H1 (cell line): ENCODE results near the gene CFD. TPM values are rescaled to one million over a fixed set of nuclear protein-coding genes. Genes with fewer than 3 reads are reported as not detected.

Experiments used
- CTCF ChIA-PET: fragments of 300-600 bp; sonication (Branson Sonifier 250); formaldehyde crosslinking; loops from one replicate; lab custom pipeline; 2021; ENCODE audit not compliant: partially characterized antibody; lab: Charles Lee
- POLR2A ChIA-PET: fragments of 300-600 bp; sonication (Branson Sonifier 250); formaldehyde crosslinking; loops from one replicate; lab custom pipeline; 2021; ENCODE audit warnings: inconsistent platforms; ENCODE audit not compliant: partially characterized antibody; lab: Charles Lee
- DNase-seq, 2 experiments: peaks; one replicate each; pipeline versions ENCODE4 v3.0.0 to v3.0.0-alpha.2; 2010 to 2022; ENCODE audit warnings: low spot score in 2 of 2, low read depth in 1 of 2, mixed read lengths in 1 of 2
- FAIRE-seq: peaks from 2 replicates; lab custom pipeline; 2011; peaks lifted over from hg19 to GRCh38; lab: Jason Lieb, UNC
- H2AFZ ChIP-seq: 2 replicates; pipeline ENCODE4 v1.8.1; 2012; ENCODE audit warnings: low read length, inconsistent platforms
- H2AK5ac ChIP-seq: 2 replicates; pipeline ENCODE4 v1.6.1; 2013; ENCODE audit warnings: low read depth, low read length
- H2BK120ac ChIP-seq: replicated peaks from 2 replicates; pipeline ENCODE3; 2013; ENCODE audit warnings: low read depth, low read length, inconsistent platforms
- H2BK12ac ChIP-seq: 2 replicates; pipeline ENCODE4 v1.6.1; 2013; ENCODE audit warnings: low read depth, low read length
- H2BK15ac ChIP-seq: 2 replicates; pipeline ENCODE4 v1.6.1; 2013; ENCODE audit warnings: low read length
- H2BK20ac ChIP-seq: 2 replicates; pipeline ENCODE4 v1.6.1; 2013; ENCODE audit warnings: low read length
- H2BK5ac ChIP-seq: 2 replicates; pipeline ENCODE4 v1.6.1; 2013; ENCODE audit warnings: low read depth, low read length
- H3K14ac ChIP-seq: 2 replicates; pipeline ENCODE4 v1.6.1; 2013; ENCODE audit warnings: inconsistent platforms; ENCODE audit not compliant: insufficient read length
- H3K18ac ChIP-seq: 2 replicates; pipeline ENCODE4 v1.6.1; 2013; ENCODE audit warnings: low read length; ENCODE audit errors: extremely low read depth
- H3K23ac ChIP-seq: 2 replicates; pipeline ENCODE4 v1.6.1; 2013; ENCODE audit warnings: inconsistent platforms; ENCODE audit not compliant: insufficient read length
- H3K23me2 ChIP-seq: 2 replicates; pipeline ENCODE4 v1.6.1; 2013; ENCODE audit warnings: low read depth, low read length
- H3K27ac ChIP-seq: 2 replicates; pipeline ENCODE4 v1.6.1; 2011; ENCODE audit warnings: low read depth, low read length, inconsistent platforms
- H3K27me3 ChIP-seq, 4 experiments: replicated peaks in 1 of 4; 1 replicate in 1 of 4; 2 replicates in 3 of 4; pipeline versions ENCODE4 v1.6.1 to v1.8.1; 2011 to 2013; ENCODE audit warnings: low read length in 3 of 4, mild to moderate bottlenecking in 3 of 4, inconsistent platforms in 2 of 4, mixed read lengths in 2 of 4, moderate library complexity in 1 of 4; ENCODE audit not compliant: control insufficient read depth in 3 of 4, insufficient read depth in 3 of 4; ENCODE audit errors: extremely low read depth in 1 of 4
- H3K36me3 ChIP-seq, 4 experiments: 2 replicates each; pipeline versions ENCODE4 v1.6.1 to v1.8.1; 2011 to 2013; ENCODE audit warnings: mild to moderate bottlenecking in 4 of 4, low read length in 3 of 4, moderate library complexity in 2 of 4, control low read depth in 1 of 4, inconsistent platforms in 1 of 4; ENCODE audit not compliant: insufficient read depth in 4 of 4, control insufficient read depth in 2 of 4
- H3K4ac ChIP-seq: replicated peaks from 2 replicates; pipeline ENCODE3; 2013; ENCODE audit warnings: low read length, low read depth, mixed read lengths, inconsistent platforms; ENCODE audit not compliant: insufficient read length
- H3K4me1 ChIP-seq, 4 experiments: replicated peaks in 1 of 4; 1 replicate in 1 of 4; 2 replicates in 3 of 4; pipeline versions ENCODE4 v1.6.1 to v1.8.1; 2011 to 2013; ENCODE audit warnings: low read length in 3 of 4, inconsistent platforms in 2 of 4, mixed read lengths in 1 of 4; ENCODE audit not compliant: insufficient read depth in 4 of 4, control insufficient read depth in 3 of 4
- H3K4me2 ChIP-seq, 2 experiments: 2 replicates each; pipeline versions ENCODE4 v1.6.1 to v1.8.1; 2011 to 2013; ENCODE audit warnings: low read depth in 2 of 2, low read length in 2 of 2, control low read depth in 1 of 2, inconsistent platforms in 1 of 2, mild to moderate bottlenecking in 1 of 2; ENCODE audit not compliant: insufficient read depth in 1 of 2
- H3K4me3 ChIP-seq, 4 experiments: fragments of 200-600, 300-600 bp in 1 of 4; sonication (generic), shearing (Covaris generic), sonication (Bioruptor Twin) in 1 of 4; 2 replicates each; pipeline versions ENCODE4 v1.5.1 to v1.8.1; 2011 to 2016; ENCODE audit warnings: low read length in 4 of 4, low read depth in 3 of 4, control low read depth in 2 of 4, inconsistent platforms in 2 of 4, mild to moderate bottlenecking in 2 of 4, mixed read lengths in 1 of 4, moderate library complexity in 1 of 4; ENCODE audit not compliant: insufficient read depth in 2 of 4; ENCODE audit errors: extremely low read depth in 1 of 4
- H3K56ac ChIP-seq: replicated peaks from 2 replicates; pipeline ENCODE3; 2013; ENCODE audit warnings: low read depth, mild to moderate bottlenecking, mixed read lengths, low read length, inconsistent platforms; ENCODE audit not compliant: insufficient read length
- H3K79me1 ChIP-seq: 2 replicates; pipeline ENCODE4 v1.6.1; 2013; ENCODE audit warnings: low read depth, low read length, control low read depth
- H3K79me2 ChIP-seq, 2 experiments: 2 replicates each; pipeline versions ENCODE4 v1.6.1 to v1.8.1; 2012 to 2013; ENCODE audit warnings: low read length in 2 of 2, mild to moderate bottlenecking in 2 of 2, inconsistent platforms in 1 of 2; ENCODE audit not compliant: insufficient read depth in 2 of 2, control insufficient read depth in 1 of 2
- H3K9ac ChIP-seq, 4 experiments: replicated peaks in 1 of 4; 1 replicate in 1 of 4; 2 replicates in 3 of 4; pipeline versions ENCODE4 v1.6.1 to v1.8.1; 2011 to 2013; ENCODE audit warnings: low read depth in 3 of 4, low read length in 3 of 4, control low read depth in 2 of 4, mild to moderate bottlenecking in 2 of 4, moderate library complexity in 2 of 4, inconsistent platforms in 1 of 4; ENCODE audit errors: extremely low read depth in 1 of 4
- H3K9me3 ChIP-seq, 2 experiments: 2 replicates each; pipeline versions ENCODE4 v1.6.1 to v1.8.1; 2012 to 2013; ENCODE audit warnings: mild to moderate bottlenecking in 2 of 2, moderate library complexity in 2 of 2, control low read depth in 1 of 2, inconsistent platforms in 1 of 2, low read depth in 1 of 2, low read length in 1 of 2, mixed read lengths in 1 of 2; ENCODE audit not compliant: insufficient read depth in 2 of 2
- H4K20me1 ChIP-seq, 2 experiments: replicated peaks in 1 of 2; 2 replicates each; pipeline versions ENCODE3 to v1.8.1; 2011 to 2013; ENCODE audit warnings: inconsistent platforms in 2 of 2, low read length in 2 of 2, mild to moderate bottlenecking in 1 of 2; ENCODE audit not compliant: insufficient read depth in 2 of 2, control insufficient read depth in 1 of 2
- H4K5ac ChIP-seq: 2 replicates; pipeline ENCODE4 v1.6.1; 2013; ENCODE audit warnings: low read length, low read depth, mixed read lengths, inconsistent platforms; ENCODE audit not compliant: insufficient read length
- H4K8ac ChIP-seq: 2 replicates; pipeline ENCODE4 v1.8.0; 2013; ENCODE audit warnings: mild to moderate bottlenecking, moderate library complexity, low read length, inconsistent platforms; ENCODE audit not compliant: insufficient read depth; ENCODE audit errors: extremely low read depth
- H4K91ac ChIP-seq: replicated peaks from 2 replicates; pipeline ENCODE3; 2013; ENCODE audit warnings: low read length, mixed read lengths, inconsistent platforms; ENCODE audit not compliant: insufficient read length
- BCL11A ChIP-seq, 2 experiments: IDR thresholded peaks; one replicate each; pipeline ENCODE4 v1.6.1; 2011; ENCODE audit warnings: low read depth in 2 of 2, low read length in 2 of 2, mild to moderate bottlenecking in 2 of 2
- CBX8 ChIP-seq: fragments of 300-800, 300-1000 bp; sonication (generic); IDR thresholded peaks from 2 replicates; pipeline ENCODE4 v1.7.1; 2016; ENCODE audit warnings: low read depth, low read length, borderline replicate concordance
- CEBPB ChIP-seq: IDR thresholded peaks from 2 replicates; pipeline ENCODE4 v1.6.1; 2012; ENCODE audit warnings: low read depth, low read length
- CHD1 ChIP-seq: IDR thresholded peaks from 2 replicates; pipeline ENCODE4 v1.6.1; 2012; ENCODE audit warnings: low read depth, low read length, improper control_type of control experiment
- CREB1 ChIP-seq: IDR thresholded peaks from 2 replicates; pipeline ENCODE4 v1.6.1; 2012; ENCODE audit warnings: inconsistent platforms
- KDM5A ChIP-seq: fragments of 200-600 bp; IDR thresholded peaks from 2 replicates; pipeline ENCODE4 v1.7.1; 2012; ENCODE audit warnings: mild to moderate bottlenecking, low read length, inconsistent platforms, mixed read lengths
- PHF8 ChIP-seq: fragments of 200-600 bp; sonication (generic); conservative IDR thresholded peaks from 2 replicates; pipeline ENCODE4 v1.7.1; 2012; ENCODE audit warnings: low read depth, mild to moderate bottlenecking, inconsistent platforms, low read length, moderate library complexity
- POLR2A ChIP-seq, 2 experiments: IDR thresholded peaks; 1 replicate in 1 of 2; 2 replicates in 1 of 2; pipeline ENCODE4 v1.6.1; 2011; ENCODE audit warnings: low read depth in 2 of 2, low read length in 2 of 2, mild to moderate bottlenecking in 2 of 2; ENCODE audit errors: control extremely low read depth in 1 of 2
- RXRA ChIP-seq: IDR thresholded peaks from 2 replicates; pipeline ENCODE4 v1.6.1; 2011; ENCODE audit warnings: low read depth, mild to moderate bottlenecking, low read length, moderate library complexity; ENCODE audit not compliant: insufficient read depth
- SAP30 ChIP-seq: fragments of 300-600 bp; sonication (generic); IDR thresholded peaks from 2 replicates; pipeline ENCODE4 v1.7.1; 2012; ENCODE audit warnings: low read length, moderate library complexity, mild to moderate bottlenecking, inconsistent platforms; ENCODE audit not compliant: insufficient read depth, insufficient replicate concordance
- TBP ChIP-seq: IDR thresholded peaks from 2 replicates; pipeline ENCODE4 v1.6.1; 2011; ENCODE audit warnings: low read depth, low read length, improper control_type of control experiment
- YY1 ChIP-seq: IDR thresholded peaks from 2 replicates; pipeline ENCODE4 v1.6.1; 2011; ENCODE audit warnings: low read depth, mild to moderate bottlenecking, low read length
- WGBS, 2 experiments: shearing (Covaris generic) in 1 of 2; methylation state at CpG; one replicate each; pipeline versions ENCODE4 v1.1.6 to v1.1.7; 2013 to 2015; ENCODE audit warnings: low lambda C conversion rate in 2 of 2, mixed read lengths in 2 of 2, inconsistent platforms in 1 of 2, low coverage in 1 of 2, missing lambda C conversion rate in 1 of 2; ENCODE audit not compliant: insufficient replicate concordance in 2 of 2, insufficient coverage in 1 of 2, insufficient read length in 1 of 2; ENCODE audit errors: extremely low coverage in 1 of 2, missing lambda C conversion rate in 1 of 2; 5-methylcytosine and 5-hydroxymethylcytosine counted together
- polyA plus RNA-seq, 7 experiments: library from polyadenylated mRNA; depleted of rRNA in 3 of 7; stranded (reverse) in 5 of 7; unstranded in 2 of 7; fragments of >200 nt in 5 of 7; fragments of 200-250 nt in 2 of 7; gene quantifications; 1 replicate in 5 of 7; 2 replicates in 1 of 7; 4 replicates in 1 of 7; pipeline versions ENCODE4 v1.2.1 to v1.2.3, GENCODE V29; 2011 to 2013; ENCODE audit warnings: missing spikeins in 2 of 7, mixed read lengths in 2 of 7
- total RNA-seq: library from RNA; stranded (reverse); fragmentation: NEBNext Ultra II Directional; extraction: Animal tissue kit (Norgen Biotek cat#: 25700); gene quantifications from 2 replicates; pipeline ENCODE4 v1.2.1, GENCODE V29; 2021
- TF ChIP-seq, protein P1 (sequence below): IDR thresholded peaks from 2 replicates; pipeline ENCODE4 v1.6.1; 2012; ENCODE audit warnings: inconsistent platforms
- TF ChIP-seq, protein P2 (sequence below): IDR thresholded peaks from 2 replicates; pipeline ENCODE4 v1.6.1; 2011; ENCODE audit warnings: low read depth, mild to moderate bottlenecking, low read length; ENCODE audit not compliant: insufficient read depth

Gene CFD
- total and polyA plus RNA-seq, 2 of the 8 experiments (the other 6 are each of a cell fraction or from before 2014, with no cell fraction given), result 1.7 to 2.8 TPM

DNA sequence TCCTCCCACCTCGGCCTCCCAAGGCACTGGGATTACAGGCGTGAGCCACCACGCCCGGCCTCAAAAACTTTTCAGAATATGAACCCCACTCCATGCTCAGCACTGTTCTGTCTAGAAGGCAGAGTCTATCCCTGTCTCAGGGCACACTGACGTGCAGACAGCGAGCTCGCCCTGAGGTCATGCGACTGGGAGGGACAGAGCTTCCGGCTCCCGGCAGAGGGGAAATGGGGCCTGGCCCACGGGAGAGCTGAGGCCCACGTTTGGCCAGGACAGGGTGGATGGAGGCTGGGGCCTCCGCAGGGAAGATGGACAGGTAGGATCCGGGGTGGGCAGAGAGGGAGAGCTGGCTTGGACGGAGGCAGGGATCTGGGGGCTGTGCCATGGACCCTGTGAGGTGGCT is 34.6 kb upstream of the CFD start:
- H4K20me1 ChIP-seq, result no peaks in the 10 kb centered on the region
- no peak overlapping the region for H3K9ac ChIP-seq
- no peak overlapping the region for H4K8ac ChIP-seq
- 91% methylated on average over 15 of the region's 15 CpGs; no CpG with 5 or more reads in 1 of the 2 experiments for WGBS, 2 experiments
- no peak overlapping the region for H2BK20ac ChIP-seq
- no peak overlapping the region for H4K5ac ChIP-seq
- H4K91ac ChIP-seq, result no peak overlapping the region
- no peak overlapping the region for H3K23ac ChIP-seq
- DNase-seq (no peak), FAIRE-seq (no peak)
- ChIA-PET CTCF (interaction anchor here (0.6 to 2.1 kb wide), 7 partner anchors 16 to 88 kb away, joined by 3 to 6 read pairs (median 3); partner anchors contain the start of gene PRTN3), POLR2A (interaction anchor here (1.1 to 12.0 kb wide), 6 partner anchors 10 to 202 kb away, joined by 4 to 277 read pairs (median 10); partner anchors contain the start of gene PTBP1)
- H3K4ac ChIP-seq, result no peak overlapping the region
- peaks cover 4% of the 10 kb centered on the region; the same call in 1 of the 2 replicates for H3K23me2 ChIP-seq
- H2BK120ac ChIP-seq, result no peak overlapping the region
- H2BK5ac ChIP-seq, result no peak overlapping the region
- H3K14ac ChIP-seq, result no peak overlapping the region
- H3K27me3 ChIP-seq, result no peaks in the 10 kb centered on the region
- H3K79me2 ChIP-seq, result peaks cover 0 to 9% of the 10 kb centered on the region in 2 experiments; a peak in 1 of 4 replicates
- no peak overlapping the region for H2AFZ ChIP-seq
- H3K4me1 ChIP-seq, result peaks cover 0 to 7% (median 5%) of the 10 kb centered on the region in 4 experiments; a peak in 5 of 7 replicates
- H3K9me3 ChIP-seq, result no peaks in the 10 kb centered on the region
- no peak overlapping the region; the same call in 1 of the 2 replicates for H2BK12ac ChIP-seq
- H3K4me3 ChIP-seq, result no peak overlapping the region
- no peak overlapping the region for H3K56ac ChIP-seq
- H2AK5ac ChIP-seq, result no peak overlapping the region
- no peak overlapping the region for H2BK15ac ChIP-seq
- no peak overlapping the region for H3K27ac ChIP-seq
- peaks cover 3% of the 10 kb centered on the region; the same call in 1 of the 2 replicates for H3K79me1 ChIP-seq
- no peaks in the 10 kb centered on the region for H3K36me3 ChIP-seq
- H3K18ac ChIP-seq, result no peak overlapping the region
- H3K4me2 ChIP-seq, result no peak overlapping the region
- TF ChIP-seq YY1 (no peak), KDM5A (no peak), POLR2A (IDR thresholded peaks at IDR 0.05; ENCODE audit: control extremely low read depth in 1 of 2, low read depth in 2 of 2, low read length in 2 of 2) (no peak), TBP (no peak), CEBPB (no peak), CHD1 (no peak), PHF8 (no peak), SAP30 (no peak), RXRA (no peak), CREB1 (no peak), CBX8 (no peak), BCL11A (IDR thresholded peaks at IDR 0.05; ENCODE audit: low read depth in 2 of 2, low read length in 2 of 2) (no peak)
- TF ChIP-seq, protein P1, sequence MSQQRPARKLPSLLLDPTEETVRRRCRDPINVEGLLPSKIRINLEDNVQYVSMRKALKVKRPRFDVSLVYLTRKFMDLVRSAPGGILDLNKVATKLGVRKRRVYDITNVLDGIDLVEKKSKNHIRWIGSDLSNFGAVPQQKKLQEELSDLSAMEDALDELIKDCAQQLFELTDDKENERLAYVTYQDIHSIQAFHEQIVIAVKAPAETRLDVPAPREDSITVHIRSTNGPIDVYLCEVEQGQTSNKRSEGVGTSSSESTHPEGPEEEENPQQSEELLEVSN, result no peak
- TF ChIP-seq, protein P2, sequence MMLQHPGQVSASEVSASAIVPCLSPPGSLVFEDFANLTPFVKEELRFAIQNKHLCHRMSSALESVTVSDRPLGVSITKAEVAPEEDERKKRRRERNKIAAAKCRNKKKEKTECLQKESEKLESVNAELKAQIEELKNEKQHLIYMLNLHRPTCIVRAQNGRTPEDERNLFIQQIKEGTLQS, result no peak
